Esophagus muscularis mucosa (tissue), 4 donors: ENCODE measurements around the gene RUVBL2.

Experiments
- CTCF ChIP-seq, 3 experiments: fragments of 200-600 bp in 2 of 3; fragments of 450-650 bp in 1 of 3; sonication (generic) in 2 of 3; IDR thresholded peaks; one replicate each; pipeline ENCODE4 v1.5.1; 2017 to 2019; ENCODE audit warnings: antibody characterized with exemption in 3 of 3, mild to moderate bottlenecking in 2 of 3, moderate library complexity in 1 of 3
- EP300 ChIP-seq: sonication (generic); formaldehyde crosslinking; IDR thresholded peaks from one replicate; pipeline ENCODE4 v1.6.1; 2017; ENCODE audit warnings: antibody characterized with exemption
- POLR2A ChIP-seq: fragments of 450-650 bp; IDR thresholded peaks from one replicate; pipeline ENCODE4 v1.6.1; 2017; ENCODE audit warnings: antibody characterized with exemption, moderate library complexity, mild to moderate bottlenecking, low read depth

GRCh38 chr19:48997972-48998371 is 4.3 kb downstream of the RUVBL2 start:
- TF ChIP-seq CTCF (IDR thresholded peaks at IDR 0.05), result peak in 1 of 3 experiments; percentile 25
- TF ChIP-seq POLR2A, result no peak
- no peak for TF ChIP-seq EP300
